Peyer's patch (tissue), 4 donors: ENCODE data around the gene IQCK. TPM values are rescaled to one million over a fixed set of nuclear protein-coding genes. Genes with fewer than 3 reads are reported as not detected.

Experiments used
- DNase-seq, 3 donors: peaks; one replicate each; pipeline ENCODE4 v3.0.0-alpha.2; 2017 to 2019
- H3K27ac ChIP-seq, 4 donors: fragments of 200-600 bp; sonication (generic); one replicate each; pipeline ENCODE4 v1.5.1; 2016 to 2019
- H3K27me3 ChIP-seq, 2 donors: fragments of 200-600 bp; sonication (generic); one replicate each; pipeline ENCODE4 v1.5.1; 2019
- H3K36me3 ChIP-seq, 3 donors: fragments of 200-600 bp; sonication (generic); one replicate each; pipeline ENCODE4 v1.5.1; 2016 to 2019
- H3K4me1 ChIP-seq, 4 donors: fragments of 200-600 bp; sonication (generic); one replicate each; pipeline ENCODE4 v1.5.1; 2016 to 2019
- H3K4me3 ChIP-seq, 4 donors: fragments of 200-600 bp; sonication (generic); 1 replicate in 3 of 4; 2 replicates in 1 of 4; pipeline ENCODE4 v1.5.1; 2016 to 2019; ENCODE audit warnings: mild to moderate bottlenecking in 1 of 4
- H3K9me3 ChIP-seq, 4 donors: fragments of 200-600 bp; sonication (generic); one replicate each; pipeline ENCODE4 v1.5.1; 2016 to 2019; ENCODE audit warnings: mild to moderate bottlenecking in 1 of 4
- POLR2A ChIP-seq, 2 donors: fragments of 450-650 bp; IDR thresholded peaks; one replicate each; pipeline ENCODE4 v1.5.1; 2017; ENCODE audit warnings: antibody characterized with exemption in 2 of 2, mild to moderate bottlenecking in 2 of 2, moderate library complexity in 2 of 2
- total RNA-seq, 4 donors: library from RNA; depleted of rRNA; stranded (reverse); fragments of >200 nt; gene quantifications; one replicate each; pipeline ENCODE4 v1.1.0, GENCODE V29; 2016
- TF ChIP-seq, protein P1 (sequence below), 6 experiments: fragments of 450-650 bp in 4 of 6; fragments of 200-600 bp in 2 of 6; sonication (generic) in 1 of 6; IDR thresholded peaks; one replicate each; pipeline ENCODE4 v1.5.1; 2017 to 2019; ENCODE audit warnings: antibody characterized with exemption in 6 of 6, mild to moderate bottlenecking in 3 of 6, moderate library complexity in 1 of 6

IQCK gene
- total RNA-seq, 4 donors from 2014 or later, result 8.2 to 42.9 (median 10.3) TPM

DNA sequence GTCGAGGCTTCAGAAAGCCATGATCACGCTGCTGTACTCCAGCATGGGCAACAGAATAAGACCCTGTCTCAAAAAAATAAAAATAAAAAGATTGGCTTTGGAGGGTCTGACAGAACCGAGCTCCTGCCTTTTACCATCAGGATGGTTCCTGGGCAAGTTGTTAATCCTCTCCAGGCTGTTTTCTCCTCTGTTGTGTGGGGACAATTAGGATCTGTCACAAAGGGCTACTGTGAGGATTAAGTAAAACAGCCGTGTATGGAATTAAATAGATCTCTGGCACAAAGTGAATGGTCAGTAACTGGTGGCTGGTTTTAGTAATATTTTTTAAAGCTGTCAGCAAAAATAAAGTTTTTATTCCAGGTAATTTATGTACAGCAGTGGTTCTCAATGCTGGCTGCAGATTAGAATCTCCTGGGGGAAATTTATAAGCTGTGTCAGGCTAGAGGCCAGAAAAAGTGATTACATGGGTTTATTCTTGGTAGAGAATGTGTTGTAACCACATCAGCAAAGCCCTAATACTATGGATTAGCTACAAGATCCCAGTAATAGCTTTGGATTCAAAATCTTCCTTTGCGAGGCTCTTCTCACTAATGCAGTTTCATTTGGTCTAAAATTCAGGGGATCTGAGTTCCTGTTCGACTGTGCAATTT lies 119.4 kb downstream of the IQCK start:
- H3K9me3 ChIP-seq, result no peaks in the 10 kb centered on the region
- H3K27ac ChIP-seq, result no peak overlapping the region
- no peak overlapping the region for H3K4me3 ChIP-seq
- DNase-seq, result no peak
- H3K27me3 ChIP-seq, result no peaks in the 10 kb centered on the region
- TF ChIP-seq, protein P1, sequence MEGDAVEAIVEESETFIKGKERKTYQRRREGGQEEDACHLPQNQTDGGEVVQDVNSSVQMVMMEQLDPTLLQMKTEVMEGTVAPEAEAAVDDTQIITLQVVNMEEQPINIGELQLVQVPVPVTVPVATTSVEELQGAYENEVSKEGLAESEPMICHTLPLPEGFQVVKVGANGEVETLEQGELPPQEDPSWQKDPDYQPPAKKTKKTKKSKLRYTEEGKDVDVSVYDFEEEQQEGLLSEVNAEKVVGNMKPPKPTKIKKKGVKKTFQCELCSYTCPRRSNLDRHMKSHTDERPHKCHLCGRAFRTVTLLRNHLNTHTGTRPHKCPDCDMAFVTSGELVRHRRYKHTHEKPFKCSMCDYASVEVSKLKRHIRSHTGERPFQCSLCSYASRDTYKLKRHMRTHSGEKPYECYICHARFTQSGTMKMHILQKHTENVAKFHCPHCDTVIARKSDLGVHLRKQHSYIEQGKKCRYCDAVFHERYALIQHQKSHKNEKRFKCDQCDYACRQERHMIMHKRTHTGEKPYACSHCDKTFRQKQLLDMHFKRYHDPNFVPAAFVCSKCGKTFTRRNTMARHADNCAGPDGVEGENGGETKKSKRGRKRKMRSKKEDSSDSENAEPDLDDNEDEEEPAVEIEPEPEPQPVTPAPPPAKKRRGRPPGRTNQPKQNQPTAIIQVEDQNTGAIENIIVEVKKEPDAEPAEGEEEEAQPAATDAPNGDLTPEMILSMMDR (IDR thresholded peaks at IDR 0.05), result no peak
- TF ChIP-seq POLR2A (IDR thresholded peaks at IDR 0.05), result no peak
- H3K36me3 ChIP-seq, result no peaks in the 10 kb centered on the region
- no peaks in the 10 kb centered on the region for H3K4me1 ChIP-seq

DNA sequence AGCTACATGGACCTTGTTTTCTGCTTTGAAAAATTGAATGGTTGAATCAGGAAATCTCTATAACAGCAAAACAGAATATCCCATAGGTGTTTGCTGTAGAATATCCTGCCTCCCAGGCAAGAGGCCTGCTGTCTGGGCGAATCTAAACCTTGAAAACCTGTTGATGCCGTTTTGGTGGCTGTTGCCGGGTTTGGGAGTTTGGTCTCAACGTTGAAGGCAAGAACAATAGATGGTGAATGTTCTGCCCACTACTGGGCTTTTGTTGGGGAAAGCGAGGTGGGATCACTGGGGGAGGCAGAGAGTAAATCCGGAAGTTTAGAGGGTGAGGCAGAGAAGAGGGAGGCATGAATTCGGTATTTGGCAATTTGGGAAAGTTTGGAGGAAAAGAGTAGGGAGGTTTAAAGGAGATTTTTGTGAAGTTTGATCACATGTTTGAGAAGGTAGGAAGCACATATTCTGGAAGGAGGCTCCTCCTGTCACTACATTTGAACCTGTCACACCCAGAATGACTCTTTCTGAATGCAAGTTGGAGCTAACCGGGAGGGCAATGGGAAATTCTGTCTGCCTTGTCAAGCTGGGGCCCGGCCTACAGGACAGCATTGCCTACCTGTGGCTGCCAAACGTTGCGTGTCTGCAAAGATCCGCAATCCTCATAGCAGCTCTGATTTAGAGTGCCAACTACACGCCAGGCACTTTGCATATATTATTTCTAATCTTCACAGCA lies 120.1 kb downstream of the IQCK start:
- H3K36me3 ChIP-seq, result no peaks in the 10 kb centered on the region
- H3K27ac ChIP-seq, result no peak overlapping the region
- TF ChIP-seq POLR2A (IDR thresholded peaks at IDR 0.05), result no peak
- TF ChIP-seq, protein P1 (IDR thresholded peaks at IDR 0.05), result no peak
- no peaks in the 10 kb centered on the region for H3K9me3 ChIP-seq
- DNase-seq, result no peak
- H3K4me3 ChIP-seq, result no peak overlapping the region
- H3K4me1 ChIP-seq, result no peaks in the 10 kb centered on the region
- H3K27me3 ChIP-seq, result no peaks in the 10 kb centered on the region

DNA sequence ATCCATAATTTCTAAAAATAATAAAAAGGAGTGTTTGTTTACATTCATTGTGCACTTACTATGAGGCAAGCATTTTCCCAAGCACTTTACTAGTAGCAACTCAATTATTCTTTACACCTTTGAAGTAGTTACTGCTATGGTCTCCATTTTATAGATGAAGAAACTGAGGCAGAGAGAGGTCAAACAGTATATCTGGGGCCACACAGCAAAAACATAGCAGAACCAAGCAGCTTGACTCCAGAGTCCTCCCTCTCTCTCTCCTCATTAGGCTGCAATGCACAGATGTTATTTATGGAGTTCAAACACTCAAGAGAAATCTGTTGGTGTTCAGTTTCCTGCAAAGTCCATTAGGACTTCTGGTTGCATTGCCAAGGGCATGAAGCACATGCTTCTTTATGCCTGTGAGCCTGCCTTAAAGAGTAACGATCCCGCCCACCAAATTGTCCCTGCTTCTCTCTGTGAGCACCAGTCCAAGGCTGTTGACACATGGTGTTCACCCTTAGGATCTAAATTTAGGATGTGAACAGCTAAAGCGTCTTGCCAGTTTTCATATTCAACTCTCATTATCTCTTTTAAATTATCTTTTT lies 122.5 kb downstream of the IQCK start:
- no peak for DNase-seq
- Histone ChIP-seq H3K4me3 (no peak overlapping the region), H3K4me1 (no peaks in the 10 kb centered on the region), H3K36me3 (no peaks in the 10 kb centered on the region), H3K9me3 (no peaks in the 10 kb centered on the region), H3K27me3 (no peaks in the 10 kb centered on the region), H3K27ac (no peak overlapping the region)
- TF ChIP-seq POLR2A (IDR thresholded peaks at IDR 0.05), result no peak
- TF ChIP-seq, protein P1 (IDR thresholded peaks at IDR 0.05), result no peak

DNA sequence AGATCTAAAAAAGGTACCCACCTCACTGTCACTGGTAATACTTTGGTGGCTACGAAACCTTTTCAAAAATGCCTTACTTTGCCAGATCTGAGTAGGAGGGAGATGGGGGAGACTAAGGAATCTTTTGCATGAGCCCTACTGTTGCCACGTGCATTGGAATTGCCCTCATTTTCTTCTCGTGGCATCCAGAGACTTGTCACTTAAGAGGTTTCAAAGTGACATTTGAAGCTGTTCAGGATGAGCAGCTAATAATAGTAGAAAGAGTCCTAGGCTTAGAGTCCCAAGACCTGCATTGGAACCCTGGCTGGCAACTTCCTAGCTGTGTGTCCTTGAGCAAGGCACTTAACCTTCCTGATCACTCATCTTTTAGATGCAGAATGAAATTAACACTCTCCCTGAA lies 123.1 kb downstream of the IQCK start:
- no peak for DNase-seq
- no peaks in the 10 kb centered on the region for H3K36me3 ChIP-seq
- H3K4me1 ChIP-seq, result no peaks in the 10 kb centered on the region
- no peaks in the 10 kb centered on the region for H3K27me3 ChIP-seq
- H3K9me3 ChIP-seq, result no peaks in the 10 kb centered on the region
- H3K27ac ChIP-seq, result no peak overlapping the region
- no peak overlapping the region for H3K4me3 ChIP-seq
- TF ChIP-seq, protein P1 (IDR thresholded peaks at IDR 0.05), result no peak
- no peak for TF ChIP-seq POLR2A (IDR thresholded peaks at IDR 0.05)

DNA sequence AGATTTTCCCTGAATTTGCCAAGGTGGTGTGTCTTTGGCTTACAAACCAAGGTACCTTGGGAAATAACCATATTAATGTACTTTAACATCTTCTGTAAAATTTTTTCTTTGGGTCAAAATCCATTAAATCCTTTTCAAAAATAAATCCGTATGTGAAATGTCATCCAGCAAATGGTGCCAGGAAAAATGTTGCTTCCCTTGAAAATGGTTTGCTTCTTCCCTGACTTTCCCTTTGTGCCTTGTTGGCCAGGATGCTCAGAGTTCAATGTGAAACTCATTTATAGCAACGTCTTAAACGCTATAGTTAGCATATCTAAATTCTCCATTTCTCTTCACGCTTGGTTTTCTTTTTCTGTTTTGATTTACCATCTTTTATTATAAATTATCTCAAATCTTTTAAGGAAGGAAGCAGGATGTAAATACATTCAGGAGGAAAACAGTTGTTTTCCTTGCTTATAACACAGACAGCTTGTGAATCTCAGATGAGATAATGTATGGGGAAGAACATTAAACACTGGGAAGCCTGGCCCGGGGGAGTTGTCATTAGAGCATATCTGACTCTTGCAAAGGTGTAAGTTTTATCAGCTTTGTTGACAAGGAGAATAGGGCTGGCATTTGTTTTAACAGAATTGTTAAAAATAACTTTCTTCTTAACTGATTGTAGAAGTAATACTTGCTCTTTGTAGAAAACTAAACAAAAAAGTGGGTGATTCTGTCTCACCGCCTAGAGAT lies 124.5 kb downstream of the IQCK start:
- Histone ChIP-seq H3K36me3 (no peaks in the 10 kb centered on the region), H3K4me1 (no peaks in the 10 kb centered on the region), H3K9me3 (no peaks in the 10 kb centered on the region), H3K4me3 (no peak overlapping the region), H3K27ac (no peak overlapping the region), H3K27me3 (no peaks in the 10 kb centered on the region)
- DNase-seq, result no peak
- no peak for TF ChIP-seq POLR2A (IDR thresholded peaks at IDR 0.05)
- TF ChIP-seq, protein P1 (IDR thresholded peaks at IDR 0.05), result no peak
